Activated naive CD4-positive, alpha-beta T cell treated with anti-CD3 and anti-CD28 coated beads for 36 hours (primary cell): Measurements from ENCODE around the gene PRAC1. TPM values are rescaled to one million over a fixed set of nuclear protein-coding genes. Genes with fewer than 3 reads are reported as not detected.
"Not testable (repeated sequence)": the region's sequence is repeated elsewhere in the genome, so short reads cannot be mapped to it uniquely, and the experiment has no call there.

ENCODE experiments used
- CTCF ChIA-PET: fragments of 350-600 bp; sonication (Branson Sonifier 250); formaldehyde crosslinking; loops from one replicate; lab custom pipeline; 2021; ENCODE audit warnings: antibody characterized with exemption; lab: Charles Lee
- DNase-seq: peaks from one replicate; pipeline ENCODE4 v3.0.0-alpha.2; 2020
- H3K27ac Mint-ChIP-seq: one replicate; pipeline ENCODE4 v1.8.0; 2021; ENCODE audit warnings: mild to moderate bottlenecking, mixed read lengths
- H3K27me3 Mint-ChIP-seq: one replicate; pipeline ENCODE4 v1.8.0; 2021; ENCODE audit warnings: low read depth, mixed read lengths
- H3K36me3 Mint-ChIP-seq: one replicate; pipeline ENCODE4 v1.8.0; 2021; ENCODE audit warnings: low read depth, mixed read lengths
- H3K4me1 Mint-ChIP-seq: one replicate; pipeline ENCODE4 v1.8.0; 2021; ENCODE audit warnings: low read depth, mixed read lengths
- H3K4me3 Mint-ChIP-seq: one replicate; pipeline ENCODE4 v1.8.0; 2021; ENCODE audit warnings: mild to moderate bottlenecking, moderate library complexity, mixed read lengths
- H3K9me3 Mint-ChIP-seq: one replicate; pipeline ENCODE4 v1.8.0; 2021; ENCODE audit warnings: mixed read lengths
- intact Hi-C: fragments of 100-400 bp; cut with micrococcal nuclease; formaldehyde crosslinking; loops from one replicate; pipeline ENCODE4 v1.15.1; 2023
- total RNA-seq, 2 experiments: library from RNA; stranded (reverse); gene quantifications; one replicate each; pipeline ENCODE4 v1.2.3, GENCODE V29; 2021

Gene PRAC1
- total RNA-seq, 2 experiments from 2014 or later, result not detected

DNA sequence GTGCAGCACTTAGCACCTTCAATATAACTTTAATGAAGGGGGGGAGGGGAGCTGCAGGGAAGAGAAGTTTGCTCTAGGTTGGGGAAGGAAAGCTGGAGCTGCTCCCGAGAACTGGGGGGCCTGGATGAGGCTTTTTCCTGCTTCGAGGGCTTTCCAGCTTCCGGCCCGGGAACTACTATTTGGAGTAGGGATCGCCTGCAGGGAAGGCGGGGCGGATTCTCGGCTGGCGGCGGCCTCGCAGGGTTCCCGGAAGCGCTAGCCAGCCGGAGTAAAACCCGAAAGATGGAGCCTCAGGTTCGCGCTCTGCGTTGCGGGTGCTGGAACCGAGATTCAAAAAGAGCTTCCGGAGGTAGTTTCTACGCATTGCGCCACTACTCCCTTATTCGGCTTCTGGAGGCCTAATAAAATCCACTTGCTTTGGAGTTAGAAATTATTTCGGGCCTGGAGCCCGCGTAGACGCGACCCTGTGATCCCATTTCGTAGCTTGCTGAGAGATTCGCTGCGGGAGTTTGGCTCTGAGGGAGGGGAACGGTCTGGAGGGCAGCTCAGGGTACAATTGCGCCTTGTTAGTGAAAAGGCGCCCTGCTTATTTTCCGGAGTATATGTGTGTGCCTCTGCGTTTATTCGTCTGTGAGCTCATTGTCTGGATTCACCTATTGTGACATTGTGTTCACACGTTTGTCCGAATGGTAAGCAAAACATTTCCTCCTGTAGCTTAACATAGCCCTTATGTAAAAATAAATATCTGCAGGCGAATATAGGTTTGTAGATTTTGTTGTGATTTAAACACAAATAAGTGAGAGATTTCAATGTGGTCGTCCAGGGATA is 1.3 kb upstream of the PRAC1 start:
- no peak overlapping the region for H3K27ac Mint-ChIP-seq
- H3K4me3 Mint-ChIP-seq, result peak overlapping the region; percentile 46
- intact Hi-C loops, result loop anchor here (1.0 to 10.0 kb wide), 7 partner anchors 25 to 309 kb away; partner anchors contain the start of genes HOXB7 and IGF2BP1
- no peaks in the 10 kb centered on the region for H3K9me3 Mint-ChIP-seq
- CTCF ChIA-PET, result interaction anchor here (0.5 to 4.1 kb wide), 40 partner anchors 8 to 1293 kb away, joined by 3 to 64 read pairs (median 4); no protein-coding TSS in a partner anchor
- peaks cover 92% of the 10 kb centered on the region for H3K27me3 Mint-ChIP-seq
- H3K36me3 Mint-ChIP-seq, result no peaks in the 10 kb centered on the region
- DNase-seq, result no peak
- H3K4me1 Mint-ChIP-seq, result peaks cover 43% of the 10 kb centered on the region

DNA sequence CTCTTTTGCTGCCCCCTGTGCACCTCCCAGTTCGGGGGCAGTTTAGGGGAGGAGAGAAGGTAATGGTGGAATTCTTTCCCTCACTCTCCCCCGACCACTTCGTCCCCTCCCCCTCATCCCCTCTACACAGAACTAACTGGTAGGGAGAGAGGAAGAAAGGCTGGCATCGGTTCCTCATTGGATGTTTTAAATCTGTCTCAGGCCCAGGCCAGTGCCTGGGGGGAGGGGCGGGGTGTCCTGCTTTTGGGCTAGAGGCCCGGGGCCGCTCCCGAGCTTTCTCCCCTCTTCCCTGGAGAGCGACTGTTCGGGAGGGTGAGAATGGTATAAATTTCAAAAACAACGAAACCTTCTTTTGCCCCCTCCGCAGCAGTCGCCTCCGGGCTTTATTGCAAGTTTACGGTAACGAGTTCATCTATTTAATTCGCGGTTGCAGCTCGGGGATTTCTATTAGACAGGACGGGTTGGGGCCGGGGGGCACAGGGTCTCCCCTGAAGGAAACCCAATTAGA is 651 bp upstream of the PRAC1 start, which contains the start of gene PRAC2:
Gene PRAC2, plus strand, starts transcription at position 271 of the 508 bp plus-strand sequence. CDS start 1,226 bp downstream, outside the sequence.
- H3K4me1 Mint-ChIP-seq, result peaks cover 43% of the 10 kb centered on the region
- H3K36me3 Mint-ChIP-seq, result no peaks in the 10 kb centered on the region
- H3K27ac Mint-ChIP-seq, result no peak within 1 kb of the TSS
- intact Hi-C loops, result loop anchor here (5.0 to 10.0 kb wide), 2 partner anchors 111 to 272 kb away; partner anchors contain the start of genes HOXB7 and IGF2BP1
- CTCF ChIA-PET, result interaction anchor here (0.6 to 4.1 kb wide), 21 partner anchors 10 to 1191 kb away, joined by 3 to 64 read pairs (median 7); no protein-coding TSS in a partner anchor
- H3K9me3 Mint-ChIP-seq, result no peaks in the 10 kb centered on the region
- peaks cover 92% of the 10 kb centered on the region for H3K27me3 Mint-ChIP-seq
- H3K4me3 Mint-ChIP-seq, result peak within 1 kb of the TSS; percentile 46
- no peak for DNase-seq

DNA sequence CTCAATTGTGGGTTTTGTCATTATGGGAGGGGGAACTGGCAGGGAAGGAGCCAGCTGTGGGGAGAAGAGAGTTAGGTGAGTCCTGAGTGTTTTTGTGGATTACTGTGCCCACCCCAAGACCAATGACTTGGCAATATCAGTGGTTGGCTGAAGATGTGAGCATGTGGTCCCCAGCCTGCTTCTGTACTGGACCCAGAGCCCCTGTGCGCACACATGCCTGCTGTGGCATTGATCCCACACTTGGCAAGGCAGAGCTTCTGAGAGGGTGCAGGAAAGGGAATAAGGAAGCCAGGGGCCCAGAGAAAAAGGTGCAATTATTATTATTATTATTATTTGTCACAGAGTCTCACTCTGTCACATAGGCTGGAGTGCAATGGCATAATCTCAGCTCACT is 1.3 kb downstream of the PRAC1 start:
- DNase-seq, result no peak
- intact Hi-C loops, result loop anchor here (5.0 to 10.0 kb wide), 2 partner anchors 109 to 274 kb away; partner anchors contain the start of genes HOXB7 and IGF2BP1
- peaks cover 39% of the 10 kb centered on the region for H3K4me1 Mint-ChIP-seq
- H3K4me3 Mint-ChIP-seq, result no peak overlapping the region
- H3K36me3 Mint-ChIP-seq, result no peaks in the 10 kb centered on the region
- H3K9me3 Mint-ChIP-seq, result no peaks in the 10 kb centered on the region
- no peak overlapping the region for H3K27ac Mint-ChIP-seq
- peaks cover 83% of the 10 kb centered on the region for H3K27me3 Mint-ChIP-seq
- CTCF ChIA-PET, result interaction anchor here (0.6 to 2.7 kb wide), 6 partner anchors 14 to 158 kb away, joined by 3 to 15 read pairs (median 3); no protein-coding TSS in a partner anchor

DNA sequence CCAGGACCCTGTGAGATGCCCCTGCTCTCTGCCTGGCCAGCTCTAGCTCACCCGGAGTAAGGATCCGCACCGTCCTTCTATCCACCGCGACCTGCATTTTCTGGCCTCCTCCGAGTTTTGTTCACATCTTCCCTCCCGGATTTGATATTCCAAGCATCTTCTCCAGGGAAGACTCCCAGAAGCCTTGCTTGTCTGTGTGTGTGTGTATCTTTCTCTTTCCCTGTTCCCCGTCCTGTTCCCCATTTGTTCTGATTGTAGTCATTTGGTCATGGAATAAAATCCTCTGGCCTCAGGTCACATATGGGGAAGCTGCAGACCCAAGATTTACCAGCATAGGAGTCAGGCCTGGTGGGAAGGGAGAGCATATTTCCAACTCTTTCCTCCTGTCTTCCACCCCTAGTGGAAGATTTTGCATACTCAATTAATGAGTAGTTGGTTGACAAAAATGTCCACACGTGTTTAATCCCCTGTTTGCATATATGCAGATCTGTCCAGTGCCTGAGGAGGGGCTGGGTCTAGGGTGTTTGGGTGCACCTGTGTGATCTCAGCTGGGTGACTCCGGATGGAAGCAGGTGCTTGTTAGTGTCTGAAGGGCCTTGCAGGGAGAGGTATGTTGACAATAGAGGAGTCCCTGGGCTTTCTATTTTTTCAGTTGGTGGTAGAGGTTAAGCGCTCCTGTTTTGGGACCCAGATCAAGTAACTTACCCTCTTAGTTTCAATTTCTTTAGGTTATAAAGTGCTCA is 1.9 kb downstream of the PRAC1 start:
- Mint-ChIP-seq H3K27ac (no peak overlapping the region), H3K4me1 (peaks cover 39% of the 10 kb centered on the region), H3K27me3 (peaks cover 81% of the 10 kb centered on the region), H3K36me3 (no peaks in the 10 kb centered on the region), H3K4me3 (no peak overlapping the region), H3K9me3 (no peaks in the 10 kb centered on the region)
- DNase-seq, result no peak
- intact Hi-C loops, result loop anchor here (5.0 to 10.0 kb wide), 2 partner anchors 108 to 274 kb away; partner anchors contain the start of genes HOXB7 and IGF2BP1
- CTCF ChIA-PET, result interaction anchor here (0.6 to 2.7 kb wide), 6 partner anchors 15 to 159 kb away, joined by 3 to 15 read pairs (median 3); no protein-coding TSS in a partner anchor

DNA sequence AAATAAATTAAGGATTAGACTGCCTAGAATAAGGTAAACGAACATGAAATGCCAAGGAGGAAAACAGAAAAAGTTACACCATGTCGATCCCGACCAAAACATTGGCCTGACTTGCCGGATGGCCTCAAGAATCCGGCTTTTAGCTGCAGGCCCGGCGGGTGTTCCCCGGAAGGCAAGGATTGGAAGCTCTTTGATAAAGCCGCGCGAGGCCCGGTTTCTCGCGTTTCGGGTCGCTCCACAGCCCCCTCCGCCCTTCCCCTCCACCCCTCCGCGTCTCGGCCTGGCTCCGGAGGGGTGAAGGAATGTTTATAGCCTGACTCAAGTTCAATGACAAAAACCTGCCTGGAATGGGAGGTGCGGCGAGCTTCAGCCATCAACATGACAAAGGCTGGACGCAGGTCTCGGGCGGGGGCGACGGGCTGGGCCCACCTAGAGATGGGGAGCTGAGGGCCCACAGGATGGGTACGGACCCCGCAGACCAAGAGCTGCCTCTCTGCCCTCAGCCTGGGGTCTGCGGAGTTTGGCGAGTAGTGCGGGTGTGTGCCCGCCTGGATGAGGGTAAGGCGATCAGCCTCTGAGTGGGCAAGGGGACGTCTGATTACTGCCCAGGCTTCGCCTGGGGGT is 2.6 kb downstream of the PRAC1 start:
- Mint-ChIP-seq H3K27me3 (peaks cover 75% of the 10 kb centered on the region), H3K4me3 (no peak overlapping the region), H3K36me3 (no peaks in the 10 kb centered on the region), H3K4me1 (peaks cover 34% of the 10 kb centered on the region), H3K27ac (no peak overlapping the region), H3K9me3 (no peaks in the 10 kb centered on the region)
- DNase-seq, result no peak
- CTCF ChIA-PET, result interaction anchor here (0.7 to 2.7 kb wide), 3 partner anchors 8 to 159 kb away, joined by 3 to 15 read pairs (median 4); no protein-coding TSS in a partner anchor
- intact Hi-C loops, result loop anchor here (2.0 to 10.0 kb wide), 3 partner anchors 13 to 275 kb away; partner anchors contain the start of genes HOXB7 and IGF2BP1

DNA sequence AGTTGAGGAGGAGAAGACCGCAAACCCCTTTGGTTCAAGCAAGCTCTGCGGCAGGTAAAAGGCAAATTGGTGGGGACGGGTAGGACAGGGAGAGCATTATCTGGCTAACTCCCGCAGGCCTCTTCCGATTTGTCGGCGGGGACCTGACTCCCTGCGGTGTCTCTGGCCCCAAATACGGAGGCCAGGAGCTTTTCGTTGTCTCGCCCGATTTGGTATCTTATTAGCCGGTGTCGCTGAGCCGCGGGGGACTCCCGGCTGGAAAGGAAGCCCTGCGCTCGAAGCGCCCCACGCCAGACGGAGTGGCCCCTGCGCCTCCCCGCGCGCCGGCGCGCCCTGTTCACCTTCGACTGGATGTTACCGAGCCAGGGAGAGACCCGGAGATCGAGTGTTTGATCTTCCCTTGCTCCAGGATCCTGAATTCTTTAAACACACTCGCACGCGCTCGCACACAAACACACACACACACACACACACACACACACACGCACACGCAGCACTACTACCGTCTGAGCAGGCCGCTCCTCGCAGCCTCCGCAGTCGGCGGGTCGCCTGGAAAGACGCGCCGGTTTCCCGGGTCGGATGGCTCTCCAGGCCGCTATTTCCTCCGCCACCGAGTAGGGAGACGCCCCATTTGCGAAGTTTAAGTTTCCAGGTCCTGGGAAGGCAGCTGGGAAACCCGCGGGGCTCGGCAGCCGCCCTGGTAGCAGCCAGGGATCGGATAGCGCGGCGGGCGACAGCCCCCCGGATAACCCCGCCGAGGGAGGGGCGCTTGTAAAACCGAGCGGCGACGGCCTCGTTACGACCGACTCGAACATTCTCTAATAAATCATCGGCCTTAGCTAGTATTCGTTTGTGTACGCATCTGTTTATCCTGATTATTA is 3.3 kb downstream of the PRAC1 start:
- CTCF ChIA-PET, result interaction anchor here (0.7 to 2.7 kb wide), 8 partner anchors 9 to 165 kb away, joined by 3 to 15 read pairs (median 3); no protein-coding TSS in a partner anchor
- Mint-ChIP-seq H3K27me3 (peaks cover 70% of the 10 kb centered on the region), H3K36me3 (no peaks in the 10 kb centered on the region), H3K9me3 (no peaks in the 10 kb centered on the region), H3K27ac (no peak overlapping the region), H3K4me1 (peaks cover 27% of the 10 kb centered on the region), H3K4me3 (peak overlapping the region; percentile 47)
- no peak for DNase-seq
- intact Hi-C loops, result loop anchor here (2.0 kb wide), 1 partner anchor 14 kb away; no protein-coding TSS in a partner anchor

DNA sequence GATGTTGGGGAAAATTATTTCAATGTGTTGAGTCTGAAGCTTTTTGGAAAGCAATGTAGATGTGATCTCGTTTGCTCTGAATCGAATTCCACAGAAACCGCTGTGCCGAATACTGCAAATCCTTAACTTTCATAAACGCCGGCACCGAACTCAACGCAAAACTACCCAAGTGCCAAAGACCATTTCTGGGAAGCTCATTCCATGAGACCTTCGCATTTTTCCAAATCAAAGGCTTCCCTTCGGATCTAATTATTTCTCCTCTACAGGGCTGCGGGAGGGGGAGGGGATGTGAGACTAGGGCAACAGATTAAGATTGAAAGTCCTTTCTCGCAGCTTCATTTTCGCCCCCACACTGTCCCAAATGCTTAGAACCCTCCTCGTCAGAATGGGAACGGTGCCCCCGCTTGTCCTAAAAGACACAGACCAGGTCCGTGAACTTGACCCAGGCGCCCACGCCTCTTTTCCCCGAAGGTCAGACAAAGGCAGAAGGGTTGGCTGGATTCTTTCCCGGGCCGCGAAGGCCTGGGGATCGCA is 4.0 kb downstream of the PRAC1 start:
- Mint-ChIP-seq H3K4me3 (no peak overlapping the region), H3K27ac (no peak overlapping the region), H3K4me1 (peaks cover 20% of the 10 kb centered on the region), H3K9me3 (no peaks in the 10 kb centered on the region), H3K27me3 (peaks cover 66% of the 10 kb centered on the region), H3K36me3 (no peaks in the 10 kb centered on the region)
- CTCF ChIA-PET, result interaction anchor here (0.6 to 2.3 kb wide), 8 partner anchors 32 to 166 kb away, joined by 3 to 10 read pairs (median 4); no protein-coding TSS in a partner anchor
- intact Hi-C loops, result loop anchor here (2.0 kb wide), 1 partner anchor 15 kb away; no protein-coding TSS in a partner anchor
- no peak for DNase-seq

DNA sequence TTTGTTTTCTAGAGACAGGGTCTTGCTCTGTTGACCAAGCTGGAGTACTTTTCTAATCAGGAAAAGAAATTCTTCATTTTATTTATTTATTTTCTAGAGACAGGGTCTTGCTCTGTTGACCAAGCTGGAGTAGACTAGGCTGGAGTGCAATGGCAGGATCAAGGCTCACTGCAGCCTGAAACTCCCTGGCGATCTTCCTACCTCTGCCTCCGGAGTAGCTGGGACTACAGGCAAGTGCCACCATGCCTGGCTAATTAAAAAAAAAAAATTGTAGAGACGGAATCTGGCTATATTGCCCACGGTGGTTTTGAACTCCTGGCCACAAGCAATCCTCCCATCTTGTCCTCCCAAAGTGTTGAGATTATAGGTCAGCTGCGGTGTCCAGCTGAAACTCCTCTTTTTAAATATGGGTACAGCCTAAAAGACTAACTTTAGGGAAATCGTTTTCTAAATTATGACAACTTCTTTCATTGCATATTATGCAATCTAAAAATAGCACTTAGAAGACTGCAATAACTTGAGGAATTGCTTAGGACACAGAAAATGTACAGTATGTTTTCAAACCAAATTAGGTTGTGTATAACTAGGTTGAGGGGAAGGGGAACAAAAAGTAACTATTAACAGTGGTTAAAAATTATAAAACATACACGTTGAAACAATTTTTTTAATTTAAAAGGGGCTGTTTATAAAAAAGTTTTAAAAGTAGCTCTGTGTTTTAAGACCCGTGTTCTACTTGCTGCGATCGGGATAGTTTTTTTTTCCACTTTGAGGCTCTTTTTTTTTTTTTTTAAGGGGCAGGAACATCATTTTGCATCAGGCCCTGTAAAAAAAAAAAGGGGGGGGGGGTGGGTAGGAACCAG is 4.7 kb downstream of the PRAC1 start:
- CTCF ChIA-PET, result interaction anchor here (0.6 to 2.3 kb wide), 7 partner anchors 32 to 167 kb away, joined by 3 to 10 read pairs (median 4); no protein-coding TSS in a partner anchor
- Mint-ChIP-seq H3K9me3 (no peaks in the 10 kb centered on the region), H3K4me1 (peaks cover 13% of the 10 kb centered on the region), H3K4me3 (no peak overlapping the region), H3K27me3 (peaks cover 64% of the 10 kb centered on the region), H3K36me3 (no peaks in the 10 kb centered on the region), H3K27ac (no peak overlapping the region)
- DNase-seq, result no peak
- intact Hi-C loops, result loop anchor here (2.0 kb wide), 1 partner anchor 15 kb away; no protein-coding TSS in a partner anchor

DNA sequence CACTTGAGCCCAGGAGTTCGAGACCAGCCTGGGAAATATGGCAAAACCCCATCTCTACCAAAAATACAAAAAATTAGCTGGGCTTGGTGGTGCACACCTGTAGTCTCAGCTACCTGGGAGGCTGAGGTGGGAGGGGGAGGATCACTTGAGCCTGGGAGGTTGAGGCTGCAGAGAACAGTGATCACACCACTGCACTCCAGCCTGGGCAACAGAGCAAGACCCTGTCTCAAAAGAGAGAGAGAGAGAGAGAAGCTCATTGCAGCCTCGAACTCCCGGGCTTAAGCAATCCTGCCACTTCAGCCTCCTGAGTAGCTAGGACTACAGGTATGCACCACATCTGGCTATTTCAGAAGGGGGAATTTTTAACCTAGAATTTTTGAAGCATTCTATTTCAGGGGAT is 5.8 kb downstream of the PRAC1 start:
- CTCF ChIA-PET, H3K4me3 Mint-ChIP-seq, intact Hi-C loops, H3K9me3 Mint-ChIP-seq, H3K36me3 Mint-ChIP-seq, H3K27ac Mint-ChIP-seq, DNase-seq: not testable (repeated sequence)
- Mint-ChIP-seq H3K4me1 (peaks cover 13% of the 10 kb centered on the region), H3K27me3 (peaks cover 57% of the 10 kb centered on the region)
